ENCODE data around the gene ACP1. TPM values are rescaled to one million over a fixed set of nuclear protein-coding genes. Genes with fewer than 3 reads are reported as not detected.

The ACP1 gene
- total RNA-seq, 1 donor from 2014 or later = 236 TPM

DNA sequence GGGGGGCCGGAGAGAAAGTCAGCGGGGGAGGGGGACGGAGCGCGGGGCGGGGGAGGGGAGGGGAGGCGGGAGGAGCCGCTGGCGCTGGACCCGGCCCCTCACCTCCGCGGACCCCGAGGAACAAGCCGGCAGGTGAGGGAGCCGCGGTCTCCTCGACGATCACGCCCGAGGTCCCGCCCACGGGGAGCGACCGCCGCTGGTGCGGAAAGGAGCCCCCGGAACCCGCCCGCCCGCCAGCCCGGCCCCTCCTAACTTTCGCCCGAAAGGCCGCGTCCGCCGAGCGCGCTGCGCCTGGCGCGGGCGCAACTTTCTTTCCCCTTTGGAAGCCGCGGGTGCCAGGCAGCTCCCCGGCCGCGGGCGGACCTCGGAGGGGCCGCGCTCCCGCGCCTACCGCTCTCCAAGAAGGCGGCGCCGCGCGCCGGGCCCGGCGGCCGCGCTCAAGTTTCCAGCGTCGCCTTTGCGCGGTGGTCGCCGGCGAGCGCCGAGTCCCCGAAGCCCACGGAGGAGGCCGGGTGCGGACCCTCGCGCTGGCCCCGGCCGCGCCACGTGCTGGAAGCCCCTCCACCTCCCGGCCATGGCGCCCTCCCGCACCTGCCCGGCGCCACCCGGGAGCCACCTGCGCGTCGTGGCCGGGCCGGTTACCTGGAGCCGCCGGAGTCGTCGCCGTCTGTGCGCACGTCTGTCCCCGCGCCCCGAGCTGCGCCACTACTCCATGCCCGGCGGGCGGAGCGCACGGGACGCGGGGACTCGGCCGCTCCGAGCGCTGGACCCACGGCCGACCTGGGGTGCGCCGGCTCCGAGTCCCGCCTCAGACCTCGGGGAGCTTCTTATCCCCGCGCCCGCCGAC lies 23.4 kb downstream of the ACP1 start, which contains the start of gene ALKAL2:
TSS of gene ALKAL2 (minus strand) at position 181 of the 847 bp plus-strand sequence. CDS start 256 bp downstream, outside the sequence.
- Mint-ChIP-seq H3K27ac (no peak within 1 kb of the TSS), H3K9me3 (no peaks in the 10 kb centered on the region), H3K4me1 (peaks cover 21% of the 10 kb centered on the region), H3K27me3 (ENCODE audit: insufficient read depth, low read depth) (peaks cover 14% of the 10 kb centered on the region), H3K36me3 (peaks cover 13% of the 10 kb centered on the region), H3K4me3 (peak within 1 kb of the TSS; percentile 84)
- TF ChIP-seq EZH2phosphoT487 (IDR thresholded peaks at IDR 0.05) (peak; percentile 91), EZH2 (IDR thresholded peaks at IDR 0.05) (peak; percentile 79)
- TF ChIP-seq, protein P1, sequence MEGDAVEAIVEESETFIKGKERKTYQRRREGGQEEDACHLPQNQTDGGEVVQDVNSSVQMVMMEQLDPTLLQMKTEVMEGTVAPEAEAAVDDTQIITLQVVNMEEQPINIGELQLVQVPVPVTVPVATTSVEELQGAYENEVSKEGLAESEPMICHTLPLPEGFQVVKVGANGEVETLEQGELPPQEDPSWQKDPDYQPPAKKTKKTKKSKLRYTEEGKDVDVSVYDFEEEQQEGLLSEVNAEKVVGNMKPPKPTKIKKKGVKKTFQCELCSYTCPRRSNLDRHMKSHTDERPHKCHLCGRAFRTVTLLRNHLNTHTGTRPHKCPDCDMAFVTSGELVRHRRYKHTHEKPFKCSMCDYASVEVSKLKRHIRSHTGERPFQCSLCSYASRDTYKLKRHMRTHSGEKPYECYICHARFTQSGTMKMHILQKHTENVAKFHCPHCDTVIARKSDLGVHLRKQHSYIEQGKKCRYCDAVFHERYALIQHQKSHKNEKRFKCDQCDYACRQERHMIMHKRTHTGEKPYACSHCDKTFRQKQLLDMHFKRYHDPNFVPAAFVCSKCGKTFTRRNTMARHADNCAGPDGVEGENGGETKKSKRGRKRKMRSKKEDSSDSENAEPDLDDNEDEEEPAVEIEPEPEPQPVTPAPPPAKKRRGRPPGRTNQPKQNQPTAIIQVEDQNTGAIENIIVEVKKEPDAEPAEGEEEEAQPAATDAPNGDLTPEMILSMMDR (IDR thresholded peaks at IDR 0.05) = no peak
- Histone ChIP-seq H3K4me2 (peak within 1 kb of the TSS; percentile 86), H3K36me3 (no peaks in the 10 kb centered on the region), H3K9ac (no peak within 1 kb of the TSS), H3K9me3 (ENCODE audit: low read depth) (no peaks in the 10 kb centered on the region), H3K4me3 (peak within 1 kb of the TSS; percentile 50), H3K79me2 (ENCODE audit: low read depth) (no peaks in the 10 kb centered on the region), H3F3A (ENCODE audit: low read depth) (peaks cover 20% of the 10 kb centered on the region), H3K27me3 (peaks cover 98% of the 10 kb centered on the region), H4K20me1 (ENCODE audit: low read depth) (peaks cover 51% of the 10 kb centered on the region), H3K4me1 (peaks cover 18% of the 10 kb centered on the region), H3K27ac (no peak within 1 kb of the TSS), H2AFZ (replicated peaks) (no peak within 1 kb of the TSS)
- DNase-seq (ENCODE audit: low spot score) = peak; percentile 66

DNA sequence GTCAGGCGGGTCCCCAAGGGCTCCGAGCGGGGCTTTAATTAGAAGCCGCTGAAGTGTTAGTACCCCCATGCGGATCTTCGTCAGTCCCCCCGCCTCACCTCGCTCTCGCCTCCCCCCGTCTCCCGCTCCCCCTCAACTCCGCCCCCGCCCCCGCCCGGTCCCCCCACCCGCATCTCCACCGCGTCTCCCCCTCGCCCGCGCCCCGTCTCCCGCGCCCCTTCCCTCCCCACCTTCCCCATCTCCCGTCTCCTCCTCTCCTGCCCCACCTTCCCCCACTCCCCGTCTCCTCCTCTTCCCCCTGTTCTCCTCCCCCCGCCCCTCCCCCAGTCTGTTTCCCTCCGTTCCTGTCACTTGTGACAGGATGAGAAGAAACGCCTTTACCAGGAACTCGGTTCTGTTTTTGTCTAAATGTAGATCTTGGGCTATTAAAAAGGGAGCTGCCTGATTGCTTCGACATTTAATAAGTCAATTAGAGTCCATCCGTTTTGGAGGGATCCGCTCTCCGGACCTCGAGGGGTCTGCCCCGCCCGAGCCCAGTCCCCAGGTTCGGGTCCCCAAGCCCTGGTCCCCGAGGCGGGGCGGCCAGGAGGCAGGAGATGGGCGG lies 24.1 kb downstream of the ACP1 start:
- Histone ChIP-seq H2AFZ (replicated peaks) (peak overlapping the region; percentile 66), H3K79me2 (ENCODE audit: low read depth) (no peaks in the 10 kb centered on the region), H3K36me3 (no peaks in the 10 kb centered on the region), H3K9ac (no peak overlapping the region), H3K4me1 (peaks cover 18% of the 10 kb centered on the region), H3K27ac (no peak overlapping the region), H3K27me3 (peaks cover 90% of the 10 kb centered on the region), H3K4me2 (peak overlapping the region; percentile 86), H3F3A (ENCODE audit: low read depth) (peaks cover 20% of the 10 kb centered on the region), H4K20me1 (ENCODE audit: low read depth) (peaks cover 44% of the 10 kb centered on the region), H3K4me3 (peak overlapping the region; percentile 40), H3K9me3 (ENCODE audit: low read depth) (no peaks in the 10 kb centered on the region)
- peaks cover 2% of the 10 kb centered on the region for H3K9me3 Mint-ChIP-seq
- H3K4me3 Mint-ChIP-seq = peak overlapping the region; percentile 67
- peaks cover 14% of the 10 kb centered on the region for H3K27me3 Mint-ChIP-seq (ENCODE audit: insufficient read depth, low read depth)
- TF ChIP-seq, protein P1 (IDR thresholded peaks at IDR 0.05) = no peak
- TF ChIP-seq EZH2phosphoT487 (IDR thresholded peaks at IDR 0.05) = peak; percentile 71
- H3K36me3 Mint-ChIP-seq = peaks cover 7% of the 10 kb centered on the region
- peaks cover 15% of the 10 kb centered on the region for H3K4me1 Mint-ChIP-seq
- peak; percentile 23 for DNase-seq (ENCODE audit: low spot score)
- H3K27ac Mint-ChIP-seq = no peak overlapping the region

DNA sequence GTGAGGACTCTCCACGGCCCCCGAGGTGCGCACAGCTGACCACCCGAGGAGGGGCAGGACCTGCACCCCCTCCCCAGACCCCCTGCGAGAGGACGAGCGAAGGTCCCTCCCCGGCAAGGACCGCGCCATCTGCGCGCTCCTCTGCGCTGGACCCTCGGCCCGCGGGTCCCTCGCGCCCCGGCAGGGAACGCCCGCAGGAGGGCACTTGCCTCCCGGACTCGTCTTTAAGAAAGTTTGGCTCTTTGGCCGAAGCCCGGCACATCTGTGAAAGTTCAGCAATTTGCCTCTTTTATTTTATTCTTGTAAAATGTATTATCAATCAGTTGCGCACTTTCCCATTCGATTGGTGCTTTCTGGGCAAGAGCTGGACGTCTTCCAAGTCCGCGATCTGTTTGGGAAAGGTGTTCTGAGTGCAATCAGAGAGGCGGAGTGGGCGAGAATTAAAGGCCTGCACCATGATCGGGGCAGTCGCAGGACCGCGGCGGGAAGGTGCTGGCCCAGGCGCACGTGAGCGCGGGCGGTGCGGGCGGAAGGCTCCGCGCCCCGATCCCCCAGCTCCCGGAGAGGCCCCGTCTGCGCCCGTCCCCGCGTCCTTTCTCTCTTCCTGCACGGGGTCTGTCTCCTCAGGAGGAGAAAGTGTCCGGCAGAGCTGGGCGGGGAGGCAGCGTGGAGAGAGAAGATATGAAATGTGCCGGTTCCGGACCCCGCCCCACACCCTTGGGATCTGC lies 24.8 kb downstream of the ACP1 start:
- Mint-ChIP-seq H3K9me3 (peaks cover 2% of the 10 kb centered on the region), H3K27me3 (ENCODE audit: insufficient read depth, low read depth) (peaks cover 11% of the 10 kb centered on the region), H3K4me1 (peaks cover 15% of the 10 kb centered on the region), H3K27ac (no peak overlapping the region), H3K4me3 (peak overlapping the region; percentile 86), H3K36me3 (peaks cover 7% of the 10 kb centered on the region)
- peak overlapping the region; percentile 40 for H3K4me3 ChIP-seq
- peaks cover 18% of the 10 kb centered on the region for H3K4me1 ChIP-seq
- H3K27ac ChIP-seq = no peak overlapping the region
- TF ChIP-seq, protein P1 (IDR thresholded peaks at IDR 0.05) = no peak
- peak; percentile 98 for TF ChIP-seq EZH2phosphoT487 (IDR thresholded peaks at IDR 0.05)
- TF ChIP-seq EZH2 (IDR thresholded peaks at IDR 0.05) = peak; percentile 99
- no peak overlapping the region for H3K9ac ChIP-seq
- DNase-seq (ENCODE audit: low spot score) = peak; percentile 55
- no peaks in the 10 kb centered on the region for H3K36me3 ChIP-seq
- H3K79me2 ChIP-seq (ENCODE audit: low read depth) = no peaks in the 10 kb centered on the region
- peak overlapping the region; percentile 82 for H3K4me2 ChIP-seq
- peaks cover 84% of the 10 kb centered on the region for H3K27me3 ChIP-seq
- peaks cover 16% of the 10 kb centered on the region for H3F3A ChIP-seq (ENCODE audit: low read depth)
- peak overlapping the region; percentile 66 for H2AFZ ChIP-seq (replicated peaks)
- H4K20me1 ChIP-seq (ENCODE audit: low read depth) = peaks cover 37% of the 10 kb centered on the region
- H3K9me3 ChIP-seq (ENCODE audit: low read depth) = no peaks in the 10 kb centered on the region
